Measurements from ENCODE around the gene HTR2B. TPM values are rescaled to one million over a fixed set of nuclear protein-coding genes. Genes with fewer than 3 reads are reported as not detected.
A peak's percentile ranks its signal among the peaks of the same experiment; 100 is the strongest.

The HTR2B gene
- total and polyA plus RNA-seq, 11 donors, result 0.25 to 2.2 (median 0.61) TPM

DNA sequence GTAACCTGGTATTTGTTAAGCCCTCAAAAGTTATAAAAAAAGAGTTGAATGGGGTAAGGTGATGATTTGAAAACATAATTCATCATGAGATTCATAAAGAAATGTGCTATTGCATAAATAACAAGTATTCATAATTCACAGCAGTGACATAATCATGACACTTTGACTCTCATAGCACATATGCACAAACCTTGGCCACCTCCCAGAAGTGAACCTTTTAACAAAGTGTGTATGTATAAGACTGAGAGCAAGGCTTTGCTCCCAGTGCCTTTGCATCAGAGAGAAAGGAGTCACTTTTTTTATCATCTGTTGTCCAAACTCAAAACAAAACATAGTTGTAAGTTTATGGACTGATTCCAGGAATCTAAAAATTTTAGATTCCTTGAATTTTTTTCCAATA lies 15.0 kb upstream of the HTR2B start:
- intact Hi-C loops (cut with DNase I), result no loop called here
- H3K9me3 ChIP-seq, result no peaks in the 10 kb centered on the region
- no peak overlapping the region for H3K4me3 ChIP-seq
- peaks cover 0 to 24% (median 4%) of the 10 kb centered on the region in 9 donors for H3K36me3 ChIP-seq
- peaks cover 0 to 14% (median 0%) of the 10 kb centered on the region in 12 donors for H3K4me1 ChIP-seq
- no peaks in the 10 kb centered on the region for H3K27me3 ChIP-seq
- H3K27ac ChIP-seq, result no peak overlapping the region
- ATAC-seq, result no peak
- no peak for TF ChIP-seq POLR2A (IDR thresholded peaks at IDR 0.05)
- no peak for TF ChIP-seq CTCF (IDR thresholded peaks at IDR 0.05)
- no peak for DNase-seq

DNA sequence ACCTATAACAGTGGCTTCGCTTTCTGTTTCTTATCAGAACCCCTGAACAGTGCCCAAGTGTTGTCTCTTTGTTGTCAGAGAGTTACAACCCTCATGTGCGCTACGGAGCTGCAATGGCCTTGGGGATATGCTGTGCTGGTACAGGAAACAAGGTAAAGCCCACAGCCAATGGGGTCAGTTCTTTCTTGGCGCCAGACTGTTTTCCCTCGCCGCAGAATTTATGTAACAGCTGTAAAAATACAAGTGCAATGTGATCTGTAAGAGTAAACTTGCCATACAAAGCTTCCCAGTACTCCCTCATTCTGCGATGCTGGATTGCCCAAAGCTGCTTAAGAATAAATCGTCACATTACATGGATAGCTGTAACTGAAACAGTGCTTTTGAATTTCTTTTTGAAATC lies 13.9 kb upstream of the HTR2B start:
- DNase-seq, result no peak
- H3K27ac ChIP-seq, result peak overlapping the region in 1 of 12 donors; percentile 21
- TF ChIP-seq POLR2A (IDR thresholded peaks at IDR 0.05) (no peak), CTCF (IDR thresholded peaks at IDR 0.05) (no peak)
- H3K36me3 ChIP-seq, result peaks cover 0 to 15% (median 0%) of the 10 kb centered on the region in 9 donors
- H3K27me3 ChIP-seq, result no peaks in the 10 kb centered on the region
- peak in 1 of 4 donors; percentile 36 for ATAC-seq
- no peaks in the 10 kb centered on the region for H3K9me3 ChIP-seq
- H3K4me3 ChIP-seq, result no peak overlapping the region
- H3K4me1 ChIP-seq, result peaks cover 0 to 25% (median 0%) of the 10 kb centered on the region in 12 donors
- WGBS, 4 donors, result 75 to 88% (median 81%) methylated on average over 8 of the region's 8 CpGs
- intact Hi-C loops (cut with DNase I), result no loop called here

DNA sequence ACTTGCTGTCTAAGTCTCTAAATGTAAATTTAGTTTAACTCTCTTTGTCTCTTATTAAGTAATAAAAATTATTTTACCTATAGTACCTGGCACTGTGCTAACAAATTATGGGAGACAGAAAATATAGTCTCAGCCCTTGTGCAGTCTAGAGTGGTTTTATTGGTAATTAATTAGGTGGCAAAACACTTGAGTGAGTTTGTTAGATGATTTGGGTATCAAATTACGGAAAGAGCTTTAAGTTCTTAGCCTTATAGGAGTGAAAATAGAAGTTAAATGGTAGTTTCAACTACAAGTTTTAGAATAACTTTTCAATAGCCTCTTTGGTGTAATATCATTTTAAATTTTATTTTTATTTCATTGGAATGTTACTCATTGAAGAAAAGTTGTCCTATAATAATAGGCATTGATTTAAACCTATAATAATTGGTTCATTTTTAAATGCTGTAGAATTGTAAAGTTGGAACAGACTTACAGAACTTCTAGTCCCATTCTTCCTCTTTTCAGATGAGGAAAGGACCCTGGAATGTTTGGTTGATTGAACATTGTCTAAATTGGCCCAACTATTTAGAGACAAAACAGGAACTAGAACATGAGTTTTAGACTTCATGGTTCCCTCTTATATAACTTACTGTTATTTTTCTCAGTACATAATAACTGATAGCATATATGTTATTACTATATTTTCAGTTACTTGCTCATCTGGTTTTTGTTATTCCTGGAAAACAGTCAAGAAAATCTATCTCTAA lies 10.2 kb upstream of the HTR2B start:
- ATAC-seq, result peak in 1 of 4 donors; percentile 36
- intact Hi-C loops (cut with DNase I), result no loop called here
- no peaks in the 10 kb centered on the region for H3K9me3 ChIP-seq
- no peaks in the 10 kb centered on the region for H3K27me3 ChIP-seq
- TF ChIP-seq POLR2A (IDR thresholded peaks at IDR 0.05), result no peak
- H3K36me3 ChIP-seq, result peaks cover 0 to 5% (median 0%) of the 10 kb centered on the region in 9 donors
- no peak for DNase-seq
- no peak overlapping the region for H3K4me3 ChIP-seq
- peak overlapping the region in 3 of 12 donors; percentile 29 to 45 (median 35) for H3K27ac ChIP-seq
- peaks cover 0 to 34% (median 8%) of the 10 kb centered on the region in 12 donors for H3K4me1 ChIP-seq
- WGBS, 4 donors, result 93 to 100% (median 97%) methylated on average over 1 of the region's 1 CpG

- intact Hi-C loops (cut with DNase I), result no loop called here
- ATAC-seq (no peak), DNase-seq (no peak)
- TF ChIP-seq POLR2A (IDR thresholded peaks at IDR 0.05) (no peak), CTCF (IDR thresholded peaks at IDR 0.05) (no peak)
- Histone ChIP-seq H3K4me3 (no peak overlapping the region), H3K27ac (peak overlapping the region in 1 of 12 donors; percentile 29), H3K9me3 (no peaks in the 10 kb centered on the region), H3K36me3 (no peaks in the 10 kb centered on the region), H3K27me3 (no peaks in the 10 kb centered on the region), H3K4me1 (peaks cover 0 to 34% (median 8%) of the 10 kb centered on the region in 12 donors)
- 91 to 95% (median 94%) methylated on average over 1 of the region's 1 CpG for WGBS, 4 donors
Observed at GRCh38 chr2:231133365-231134099, 8.7 kb upstream of the HTR2B start.

Data from heart left ventricle (tissue), 16 donors.